WERI-Rb-1 (cell line): ENCODE results near the gene PTPN14.

Experiments used
- DNase-seq: peaks from one replicate; pipeline ENCODE4 v3.0.0-alpha.2; 2020
- H3K27ac ChIP-seq: fragments of 250-450 bp; sonication (Bioruptor Pico); 2 replicates; pipeline ENCODE4 v1.5.1; 2020; ENCODE audit warnings: mild to moderate bottlenecking, moderate library complexity
- H3K27me3 ChIP-seq: fragments of 250-450 bp; sonication (Bioruptor Pico); 2 replicates; pipeline ENCODE4 v1.5.1; 2021; ENCODE audit warnings: mild to moderate bottlenecking, low read depth, moderate library complexity; ENCODE audit not compliant: insufficient read depth, severe bottlenecking
- H3K36me3 ChIP-seq: fragments of 250-450 bp; sonication (Bioruptor Pico); 2 replicates; pipeline ENCODE4 v1.5.1; 2020; ENCODE audit warnings: mild to moderate bottlenecking, moderate library complexity
- H3K4me3 ChIP-seq: 2 replicates; pipeline ENCODE4 v1.5.1; 2011; ENCODE audit warnings: low read depth, mild to moderate bottlenecking, control low read depth, low read length
- H3K9me3 ChIP-seq: fragments of 250-450 bp; sonication (Bioruptor Pico); 2 replicates; pipeline ENCODE4 v1.5.1; 2021; ENCODE audit warnings: mild to moderate bottlenecking, moderate library complexity; ENCODE audit not compliant: severe bottlenecking
- TF ChIP-seq, protein P1 (sequence below): IDR thresholded peaks from 2 replicates; pipeline ENCODE4 v1.5.1; 2011; ENCODE audit warnings: low read depth, mild to moderate bottlenecking, control low read depth, inconsistent platforms, low read length

Gene PTPN14

DNA sequence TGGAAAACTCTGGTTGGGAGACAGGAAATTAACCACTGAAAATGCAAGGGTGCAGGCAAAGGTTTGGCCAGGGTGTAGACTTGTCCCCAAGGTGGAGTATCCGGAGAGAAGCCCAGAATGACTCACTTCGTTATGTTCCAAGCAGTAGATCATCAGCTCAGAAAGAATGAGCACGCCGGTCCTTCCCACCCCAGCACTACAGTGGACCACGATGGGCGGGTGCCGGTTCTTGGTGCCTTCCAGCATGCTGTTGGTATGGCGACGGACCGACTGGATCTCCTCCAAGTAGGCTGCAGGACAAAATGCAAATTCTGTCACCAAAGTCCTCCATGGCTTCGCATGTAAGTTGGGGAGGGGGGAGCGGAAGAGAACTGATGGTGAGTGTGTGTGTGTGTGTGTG, 187.0 kb downstream of the PTPN14 start:
- Histone ChIP-seq H3K27me3 (no peaks in the 10 kb centered on the region), H3K4me3 (no peak overlapping the region), H3K27ac (peak overlapping the region; percentile 11), H3K36me3 (no peaks in the 10 kb centered on the region), H3K9me3 (no peaks in the 10 kb centered on the region)
- TF ChIP-seq, protein P1, sequence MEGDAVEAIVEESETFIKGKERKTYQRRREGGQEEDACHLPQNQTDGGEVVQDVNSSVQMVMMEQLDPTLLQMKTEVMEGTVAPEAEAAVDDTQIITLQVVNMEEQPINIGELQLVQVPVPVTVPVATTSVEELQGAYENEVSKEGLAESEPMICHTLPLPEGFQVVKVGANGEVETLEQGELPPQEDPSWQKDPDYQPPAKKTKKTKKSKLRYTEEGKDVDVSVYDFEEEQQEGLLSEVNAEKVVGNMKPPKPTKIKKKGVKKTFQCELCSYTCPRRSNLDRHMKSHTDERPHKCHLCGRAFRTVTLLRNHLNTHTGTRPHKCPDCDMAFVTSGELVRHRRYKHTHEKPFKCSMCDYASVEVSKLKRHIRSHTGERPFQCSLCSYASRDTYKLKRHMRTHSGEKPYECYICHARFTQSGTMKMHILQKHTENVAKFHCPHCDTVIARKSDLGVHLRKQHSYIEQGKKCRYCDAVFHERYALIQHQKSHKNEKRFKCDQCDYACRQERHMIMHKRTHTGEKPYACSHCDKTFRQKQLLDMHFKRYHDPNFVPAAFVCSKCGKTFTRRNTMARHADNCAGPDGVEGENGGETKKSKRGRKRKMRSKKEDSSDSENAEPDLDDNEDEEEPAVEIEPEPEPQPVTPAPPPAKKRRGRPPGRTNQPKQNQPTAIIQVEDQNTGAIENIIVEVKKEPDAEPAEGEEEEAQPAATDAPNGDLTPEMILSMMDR: no peak
- no peak for DNase-seq

DNA sequence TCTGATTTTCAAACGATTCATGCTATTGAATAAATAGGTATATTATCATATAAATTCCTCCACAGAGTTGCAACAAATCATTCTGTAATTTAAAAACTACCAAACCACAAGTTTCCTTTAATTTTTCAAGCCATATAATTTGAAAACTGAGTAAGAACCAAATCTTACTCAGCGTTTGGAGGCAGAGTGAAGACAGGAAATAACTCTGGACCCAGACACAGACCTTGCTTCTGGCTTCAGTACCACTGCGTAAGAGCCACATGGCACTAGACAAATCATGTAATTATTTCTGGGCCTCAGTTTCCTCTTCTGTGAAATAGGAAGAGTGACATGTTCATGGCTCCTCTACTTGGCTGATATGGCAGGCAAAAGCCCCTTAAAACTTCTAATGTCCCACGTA, 188.0 kb downstream of the PTPN14 start:
- no peak overlapping the region for H3K4me3 ChIP-seq
- no peak for DNase-seq

DNA sequence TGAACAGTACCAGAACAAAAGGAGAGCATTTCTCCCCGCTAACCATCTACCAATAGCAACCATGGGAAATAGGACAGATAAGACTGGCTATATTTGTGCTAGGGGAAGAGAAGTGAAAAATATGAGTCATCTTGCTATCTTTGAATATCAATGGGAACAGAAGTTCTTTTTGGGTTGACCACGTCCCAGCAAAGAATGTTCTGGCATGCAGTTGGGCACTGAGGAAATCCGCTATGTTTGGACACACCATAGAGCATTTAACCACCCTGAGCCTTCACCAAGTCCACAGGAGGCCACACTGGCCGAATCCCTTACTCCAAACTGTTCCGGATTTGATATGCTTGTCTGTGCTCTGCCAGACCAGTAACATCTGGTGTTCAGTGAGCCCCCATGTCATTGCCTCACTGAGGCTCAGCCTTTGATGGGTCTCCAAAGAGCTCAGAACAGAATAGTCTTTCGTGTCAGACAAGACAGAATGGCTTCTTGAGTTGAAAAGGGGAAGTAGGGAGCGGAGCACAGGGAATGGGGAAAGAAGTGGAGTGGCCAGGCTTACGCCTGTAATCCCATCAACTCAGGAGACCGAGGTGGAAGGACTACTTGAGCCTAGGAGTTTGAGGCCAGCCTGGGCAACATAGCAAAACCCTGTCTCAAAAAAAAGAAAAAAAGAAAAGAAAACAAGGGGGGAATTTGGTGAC, 189.1 kb downstream of the PTPN14 start:
- no peaks in the 10 kb centered on the region for H3K36me3 ChIP-seq
- H3K4me3 ChIP-seq: no peak overlapping the region

More for the DNA sequence above, 188.0 kb downstream of the PTPN14 start:
- Histone ChIP-seq H3K27ac (no peak overlapping the region), H3K36me3 (no peaks in the 10 kb centered on the region), H3K27me3 (no peaks in the 10 kb centered on the region), H3K9me3 (no peaks in the 10 kb centered on the region)
- TF ChIP-seq, protein P1: no peak

DNA sequence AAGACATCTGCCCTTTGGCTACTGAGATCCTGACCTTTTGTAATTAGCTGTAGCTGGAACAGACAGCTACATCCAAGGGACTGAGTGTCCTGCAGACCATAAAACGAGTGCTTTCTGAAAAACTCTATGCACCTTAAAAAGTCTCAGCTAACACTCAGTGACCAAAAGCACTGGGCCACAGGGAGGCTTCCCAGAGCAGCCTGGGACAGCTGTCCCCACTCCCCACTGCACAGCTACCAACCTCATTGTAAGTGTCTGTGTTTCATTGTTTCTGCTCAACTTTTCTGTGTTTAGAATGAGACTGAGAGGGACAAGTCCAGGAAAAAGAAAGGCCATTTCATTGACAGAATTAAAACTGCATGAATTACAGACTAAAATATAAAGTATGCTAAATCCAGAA, 189.8 kb downstream of the PTPN14 start:
- H3K36me3 ChIP-seq: no peaks in the 10 kb centered on the region
- no peaks in the 10 kb centered on the region for H3K9me3 ChIP-seq
- DNase-seq: no peak
- no peak overlapping the region for H3K4me3 ChIP-seq
- H3K27me3 ChIP-seq: no peaks in the 10 kb centered on the region
- H3K27ac ChIP-seq: no peak overlapping the region
- TF ChIP-seq, protein P1: no peak

More for the DNA sequence above, 189.1 kb downstream of the PTPN14 start:
- TF ChIP-seq, protein P1: no peak
- DNase-seq: no peak
- Histone ChIP-seq H3K27me3 (no peaks in the 10 kb centered on the region), H3K9me3 (no peaks in the 10 kb centered on the region), H3K27ac (no peak overlapping the region)

DNA sequence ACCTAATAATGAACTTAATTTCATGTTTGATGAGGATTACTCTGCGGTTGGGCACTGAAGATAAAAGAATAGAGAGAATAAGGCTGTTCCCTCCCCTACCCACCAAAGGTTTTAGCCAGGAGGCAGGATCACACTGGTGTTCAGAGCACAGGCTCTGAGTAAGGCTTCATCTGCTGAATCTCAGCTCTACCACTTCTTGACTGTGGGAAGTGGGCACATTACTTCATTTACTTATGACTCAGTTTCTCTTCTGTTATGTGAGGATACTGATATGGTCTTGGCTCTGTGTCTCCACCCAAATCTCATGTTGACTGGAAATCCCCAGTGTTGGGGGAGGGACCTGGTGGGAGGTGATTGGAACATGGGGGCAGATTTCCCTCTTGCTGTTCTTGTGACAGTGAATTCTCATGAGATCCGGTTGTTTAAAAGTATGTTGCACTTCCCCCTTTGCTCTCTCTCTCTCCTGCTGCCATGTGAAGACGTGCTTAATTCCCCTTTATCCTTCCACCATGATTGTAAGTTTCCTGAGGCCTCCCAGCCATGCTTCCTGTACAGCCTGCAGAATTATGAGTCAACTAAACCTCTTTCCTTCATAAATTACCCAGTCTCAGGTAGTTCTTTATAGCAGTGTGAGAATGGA, 190.8 kb downstream of the PTPN14 start:
- H3K36me3 ChIP-seq: no peaks in the 10 kb centered on the region
- no peak overlapping the region for H3K27ac ChIP-seq

More for the DNA sequence above, 190.8 kb downstream of the PTPN14 start:
- no peaks in the 10 kb centered on the region for H3K27me3 ChIP-seq
- H3K9me3 ChIP-seq: no peaks in the 10 kb centered on the region
- TF ChIP-seq, protein P1: no peak
- H3K4me3 ChIP-seq: no peak overlapping the region
- DNase-seq: no peak
